Body of pancreas (tissue), 4 donors: ENCODE data around the gene RCC2. TPM values are rescaled to one million over a fixed set of nuclear protein-coding genes. Genes with fewer than 3 reads are reported as not detected.

Experiments
- ATAC-seq: fragments of 150-250 bp; one replicate; pipeline ENCODE4 v1.9.1; 2016
- DNase-seq, 4 donors: peaks; one replicate each; pipeline ENCODE4 v3.0.0-alpha.2; 2019
- H3K27ac ChIP-seq, 4 donors: fragments of 200-600 bp; sonication (generic); 1 replicate in 3 of 4; 2 replicates in 1 of 4; pipeline versions ENCODE4 v1.5.1 to v1.6.1; 2016 to 2019; ENCODE audit warnings: mild to moderate bottlenecking in 1 of 4, mixed read lengths in 1 of 4, moderate library complexity in 1 of 4
- H3K27me3 ChIP-seq, 2 donors: fragments of 200-600 bp; sonication (generic); one replicate each; pipeline ENCODE4 v1.6.0; 2016; ENCODE audit warnings: mild to moderate bottlenecking in 1 of 2
- H3K36me3 ChIP-seq, 2 donors: fragments of 200-600 bp; sonication (generic); replicated peaks in 1 of 2; 2 replicates each; pipeline ENCODE4 v1.5.1; 2016; ENCODE audit warnings: low read depth in 2 of 2; ENCODE audit not compliant: insufficient read depth in 1 of 2
- H3K4me1 ChIP-seq: fragments of 200-600 bp; sonication (generic); one replicate; pipeline ENCODE4 v1.6.0; 2016
- H3K4me3 ChIP-seq, 2 donors: fragments of 200-600 bp; sonication (generic); 1 replicate in 1 of 2; 2 replicates in 1 of 2; pipeline ENCODE4 v1.5.1; 2016 to 2019
- H3K9me3 ChIP-seq, 3 donors: fragments of 200-600 bp; sonication (generic); 1 replicate in 2 of 3; 2 replicates in 1 of 3; pipeline ENCODE4 v1.5.1; 2016
- CTCF ChIP-seq, 7 experiments: fragments of 450-650 bp in 4 of 7; fragments of 200-600 bp in 3 of 7; sonication (generic) in 3 of 7; IDR thresholded peaks; one replicate each; pipeline ENCODE4 v1.5.1; 2016 to 2019; ENCODE audit warnings: antibody characterized with exemption in 7 of 7
- POLR2A ChIP-seq, 3 donors: fragments of 450-650 bp; IDR thresholded peaks; one replicate each; pipeline ENCODE4 v1.6.1; 2016; ENCODE audit warnings: antibody characterized with exemption in 3 of 3, mild to moderate bottlenecking in 2 of 3
- WGBS, 2 donors: methylation state at CpG; one replicate each; pipeline ENCODE4 v1.1.5; 2017; 5-methylcytosine and 5-hydroxymethylcytosine counted together
- intact Hi-C: fragments of 100-400 bp; cut with DNase I; formaldehyde crosslinking; loops from one replicate; pipeline ENCODE4 v1.15.1; 2023
- total RNA-seq, 2 donors: library from RNA; depleted of rRNA; stranded (reverse); fragments of >200 nt; gene quantifications; one replicate each; pipeline ENCODE4 v1.1.0, GENCODE V29; 2016

The RCC2 gene
- total RNA-seq, 2 donors from 2014 or later: 19.2 to 34.3 TPM

- no peaks in the 10 kb centered on the region for H3K36me3 ChIP-seq
- H3K27me3 ChIP-seq: no peaks in the 10 kb centered on the region
- 80% methylated on average over 10 of the region's 11 CpGs for WGBS, 2 donors
- no peak for DNase-seq
- no peak overlapping the region for H3K27ac ChIP-seq
- TF ChIP-seq CTCF (IDR thresholded peaks at IDR 0.05) (no peak), POLR2A (IDR thresholded peaks at IDR 0.05) (no peak)
- H3K4me1 ChIP-seq: no peaks in the 10 kb centered on the region
- H3K4me3 ChIP-seq: no peak overlapping the region
- no peak for ATAC-seq
- H3K9me3 ChIP-seq: no peaks in the 10 kb centered on the region
- intact Hi-C loops: no loop called here
Measured at GRCh38 chr1:17360272-17360956, 79.1 kb downstream of the RCC2 start.

- H3K9me3 ChIP-seq: no peaks in the 10 kb centered on the region
- ATAC-seq: no peak
- H3K27ac ChIP-seq: no peak overlapping the region
- no peak overlapping the region for H3K4me3 ChIP-seq
- TF ChIP-seq POLR2A (IDR thresholded peaks at IDR 0.05): no peak
- no peak for TF ChIP-seq CTCF (IDR thresholded peaks at IDR 0.05)
- no peaks in the 10 kb centered on the region for H3K27me3 ChIP-seq
- 71 to 77% methylated on average over 7 to 9 of the region's 9 CpGs for WGBS, 2 donors
- no peak for DNase-seq
- no peaks in the 10 kb centered on the region for H3K4me1 ChIP-seq
- intact Hi-C loops: no loop called here
- H3K36me3 ChIP-seq: no peaks in the 10 kb centered on the region
Measured at GRCh38 chr1:17359808-17360207, 79.7 kb downstream of the RCC2 start.

GRCh38 chr1:17359031-17359430, 80.4 kb downstream of the RCC2 start:
- intact Hi-C loops: no loop called here
- Histone ChIP-seq H3K4me3 (no peak overlapping the region), H3K9me3 (no peaks in the 10 kb centered on the region), H3K36me3 (no peaks in the 10 kb centered on the region), H3K4me1 (no peaks in the 10 kb centered on the region), H3K27me3 (no peaks in the 10 kb centered on the region), H3K27ac (no peak overlapping the region)
- TF ChIP-seq POLR2A (IDR thresholded peaks at IDR 0.05) (no peak), CTCF (IDR thresholded peaks at IDR 0.05) (no peak)
- DNase-seq: no peak
- ATAC-seq: no peak
- 46 to 47% methylated on average over 2 to 11 of the region's 11 CpGs for WGBS, 2 donors

GRCh38 chr1:17358557-17358956, 80.9 kb downstream of the RCC2 start:
- TF ChIP-seq POLR2A (IDR thresholded peaks at IDR 0.05) (no peak), CTCF (IDR thresholded peaks at IDR 0.05) (no peak)
- intact Hi-C loops: no loop called here

More at GRCh38 chr1:17358557-17358956, 80.9 kb downstream of the RCC2 start:
- WGBS, 2 donors: 52 to 64% methylated on average over 4 of the region's 4 CpGs
- no peaks in the 10 kb centered on the region for H3K36me3 ChIP-seq
- ATAC-seq (no peak), DNase-seq (no peak)
- H3K4me3 ChIP-seq: no peak overlapping the region
- no peaks in the 10 kb centered on the region for H3K27me3 ChIP-seq
- no peaks in the 10 kb centered on the region for H3K9me3 ChIP-seq
- no peak overlapping the region for H3K27ac ChIP-seq
- H3K4me1 ChIP-seq: no peaks in the 10 kb centered on the region

Other genes with a start within 250 kb of the RCC2 start
- not detected for gene PADI1, start 234.5 kb downstream of the RCC2 start, total RNA-seq
- gene PADI3, start 190.6 kb downstream of the RCC2 start, total RNA-seq: not detected
- not detected for gene PADI4, start 131.5 kb downstream of the RCC2 start, total RNA-seq
- gene PADI6, start 67.5 kb downstream of the RCC2 start, total RNA-seq: not detected
- gene ARHGEF10L, start 100.0 kb upstream of the RCC2 start, total RNA-seq: 10 to 100 TPM; 81.4 to 93.1 TPM